Measurements from ENCODE around the gene SAFB2.

SAFB2 gene

DNA sequence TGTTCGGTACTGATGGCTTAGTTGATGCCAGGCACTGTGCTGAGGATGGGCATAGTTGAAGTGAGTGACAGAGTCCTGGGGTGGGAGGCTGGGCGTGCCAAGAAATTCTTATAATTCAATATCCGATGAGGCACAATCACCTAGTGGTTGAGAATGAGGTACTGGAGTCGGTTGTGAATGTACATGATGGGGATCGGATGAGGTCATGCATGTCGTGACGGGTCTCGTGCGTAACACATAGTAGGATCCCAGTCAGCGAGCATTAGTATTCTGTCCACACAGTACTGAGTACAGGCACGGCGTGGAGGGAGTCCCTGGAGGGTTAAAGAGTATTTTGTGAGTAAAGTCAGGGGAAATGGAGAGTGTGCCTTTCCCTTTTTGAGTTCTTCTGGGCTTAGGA, 3.1 kb upstream of the SAFB2 start:
- no peak overlapping the region for H3K27ac ChIP-seq
- TF ChIP-seq ZFX (IDR thresholded peaks at IDR 0.05): no peak
- TF ChIP-seq, protein P1, sequence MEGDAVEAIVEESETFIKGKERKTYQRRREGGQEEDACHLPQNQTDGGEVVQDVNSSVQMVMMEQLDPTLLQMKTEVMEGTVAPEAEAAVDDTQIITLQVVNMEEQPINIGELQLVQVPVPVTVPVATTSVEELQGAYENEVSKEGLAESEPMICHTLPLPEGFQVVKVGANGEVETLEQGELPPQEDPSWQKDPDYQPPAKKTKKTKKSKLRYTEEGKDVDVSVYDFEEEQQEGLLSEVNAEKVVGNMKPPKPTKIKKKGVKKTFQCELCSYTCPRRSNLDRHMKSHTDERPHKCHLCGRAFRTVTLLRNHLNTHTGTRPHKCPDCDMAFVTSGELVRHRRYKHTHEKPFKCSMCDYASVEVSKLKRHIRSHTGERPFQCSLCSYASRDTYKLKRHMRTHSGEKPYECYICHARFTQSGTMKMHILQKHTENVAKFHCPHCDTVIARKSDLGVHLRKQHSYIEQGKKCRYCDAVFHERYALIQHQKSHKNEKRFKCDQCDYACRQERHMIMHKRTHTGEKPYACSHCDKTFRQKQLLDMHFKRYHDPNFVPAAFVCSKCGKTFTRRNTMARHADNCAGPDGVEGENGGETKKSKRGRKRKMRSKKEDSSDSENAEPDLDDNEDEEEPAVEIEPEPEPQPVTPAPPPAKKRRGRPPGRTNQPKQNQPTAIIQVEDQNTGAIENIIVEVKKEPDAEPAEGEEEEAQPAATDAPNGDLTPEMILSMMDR (conservative IDR thresholded peaks at IDR 0.05): no peak

DNA sequence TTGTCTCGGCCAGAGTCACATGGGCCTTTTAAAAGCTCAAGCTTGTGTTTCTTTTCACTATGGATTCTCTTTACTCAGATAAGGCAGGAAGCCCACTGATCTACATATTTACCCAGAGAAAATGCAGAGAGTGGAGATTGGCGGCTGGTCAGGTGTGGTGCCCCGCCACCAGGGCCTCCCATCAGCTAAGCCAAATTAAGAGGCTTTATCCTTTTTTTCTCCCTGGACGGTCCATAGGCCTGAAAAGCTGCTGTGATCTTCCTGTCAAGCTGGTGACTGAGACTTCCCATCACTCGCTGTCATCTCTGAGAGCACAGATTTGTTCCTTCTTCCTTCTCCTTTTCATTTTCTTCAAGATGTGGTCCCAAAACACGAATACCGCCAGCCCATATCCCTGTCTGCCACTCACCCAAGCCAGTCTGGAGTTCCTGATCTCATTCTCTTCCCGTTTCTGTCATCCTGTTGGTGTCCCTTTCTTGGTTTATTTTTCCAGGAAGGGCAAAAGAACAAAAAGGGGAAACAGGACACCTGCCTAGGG, 2.2 kb upstream of the SAFB2 start:
- TF ChIP-seq, protein P1 (conservative IDR thresholded peaks at IDR 0.05): no peak
- TF ChIP-seq ZFX (IDR thresholded peaks at IDR 0.05): no peak
- peak overlapping the region; percentile 98 for H3K27ac ChIP-seq

DNA sequence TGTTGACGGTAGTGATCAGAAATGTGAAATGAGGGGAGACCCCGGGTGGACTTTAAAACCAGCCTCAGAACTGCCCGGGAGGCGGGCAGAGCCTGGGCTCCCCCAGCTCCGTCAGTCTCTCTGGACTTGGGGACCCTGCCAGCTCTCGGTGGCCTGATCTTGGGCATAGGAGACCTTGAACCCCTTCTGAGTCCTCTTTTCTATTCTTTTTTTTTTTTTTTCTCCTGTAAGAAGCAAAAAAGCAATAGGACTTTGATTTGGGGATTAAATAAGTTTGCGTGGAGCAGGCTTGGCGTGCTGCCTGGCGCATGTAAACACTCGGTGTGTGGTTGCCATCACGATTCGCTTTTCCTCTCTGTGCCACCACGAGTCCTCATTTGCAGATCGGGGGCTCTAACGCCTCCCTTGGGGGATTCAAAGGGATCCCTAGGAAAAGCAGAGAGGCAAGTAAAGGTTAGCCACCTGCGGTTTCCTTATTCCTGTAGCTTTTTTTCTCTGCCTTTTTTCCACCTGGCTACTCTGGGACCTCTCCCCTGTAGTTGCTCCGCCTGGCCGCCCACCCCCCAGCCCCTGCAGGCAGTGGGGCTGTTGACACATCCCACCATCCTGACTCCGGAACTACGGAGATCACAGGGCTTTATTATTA, 1.6 kb upstream of the SAFB2 start:
- TF ChIP-seq ZFX (IDR thresholded peaks at IDR 0.05): no peak
- TF ChIP-seq, protein P1 (conservative IDR thresholded peaks at IDR 0.05): no peak
- peak overlapping the region; percentile 98 for H3K27ac ChIP-seq

DNA sequence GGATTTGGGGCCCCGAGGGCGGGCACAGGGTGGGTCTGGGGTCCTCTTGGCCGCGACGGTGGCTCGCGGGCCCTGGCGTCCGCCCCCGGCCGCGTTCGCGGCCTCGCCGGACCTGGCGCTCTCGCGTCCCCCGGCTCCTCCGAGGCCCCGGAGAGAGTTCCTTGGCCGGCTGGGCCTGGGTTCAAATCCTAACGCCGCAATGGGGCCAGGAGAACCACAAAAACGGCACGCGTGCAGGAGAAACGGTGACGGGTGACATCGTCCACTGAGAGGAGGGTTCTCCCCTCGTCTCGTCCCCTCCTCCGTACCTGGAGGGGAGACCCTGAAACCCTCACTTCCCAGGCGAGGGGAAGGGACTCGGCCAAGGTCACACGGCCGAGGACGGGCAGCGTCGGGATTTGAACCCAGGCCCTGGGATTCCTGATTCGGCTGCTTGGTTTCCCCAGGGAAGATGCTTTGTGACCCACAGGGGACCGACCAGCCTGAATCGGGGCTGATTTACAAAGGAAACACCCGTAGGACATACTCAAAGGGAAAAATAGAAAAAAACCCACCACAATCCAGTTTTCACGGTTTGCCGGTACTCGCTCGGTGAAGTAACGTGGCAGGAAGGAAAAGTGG, 931 bp upstream of the SAFB2 start:
- TF ChIP-seq, protein P1 (conservative IDR thresholded peaks at IDR 0.05): no peak
- peak; percentile 81; the same call in 1 of the 2 replicates for TF ChIP-seq ZFX (IDR thresholded peaks at IDR 0.05)
- H3K27ac ChIP-seq: peak overlapping the region; percentile 98

DNA sequence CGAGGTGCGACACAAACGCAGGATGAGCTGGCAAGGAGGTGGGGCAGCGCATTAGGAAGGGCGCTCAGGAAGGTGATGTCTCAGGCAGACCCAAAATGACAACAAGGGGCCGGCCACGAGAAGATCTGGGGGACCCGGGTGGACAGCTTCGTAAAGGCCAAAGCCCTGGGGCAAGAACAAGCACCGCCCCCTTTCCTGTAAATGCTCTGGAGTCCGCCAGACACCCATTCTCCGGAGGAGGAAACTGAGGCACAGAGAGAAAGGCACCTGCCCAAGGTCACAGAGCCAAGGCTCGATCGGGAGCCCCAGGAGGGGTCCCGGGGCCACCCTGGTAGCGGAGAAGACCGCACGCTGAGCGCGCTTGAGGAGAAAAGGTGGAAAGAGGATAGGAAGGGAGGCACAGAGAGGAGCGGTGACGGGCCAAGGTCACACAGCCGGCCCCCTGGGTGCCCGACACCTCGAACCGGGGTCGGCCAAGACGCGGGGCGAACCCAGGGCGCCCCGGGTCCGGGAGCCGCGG, 571 bp downstream of the SAFB2 start:
- TF ChIP-seq, protein P1 (conservative IDR thresholded peaks at IDR 0.05): no peak
- TF ChIP-seq ZFX (IDR thresholded peaks at IDR 0.05): no peak
- H3K27ac ChIP-seq: peak overlapping the region; percentile 98

DNA sequence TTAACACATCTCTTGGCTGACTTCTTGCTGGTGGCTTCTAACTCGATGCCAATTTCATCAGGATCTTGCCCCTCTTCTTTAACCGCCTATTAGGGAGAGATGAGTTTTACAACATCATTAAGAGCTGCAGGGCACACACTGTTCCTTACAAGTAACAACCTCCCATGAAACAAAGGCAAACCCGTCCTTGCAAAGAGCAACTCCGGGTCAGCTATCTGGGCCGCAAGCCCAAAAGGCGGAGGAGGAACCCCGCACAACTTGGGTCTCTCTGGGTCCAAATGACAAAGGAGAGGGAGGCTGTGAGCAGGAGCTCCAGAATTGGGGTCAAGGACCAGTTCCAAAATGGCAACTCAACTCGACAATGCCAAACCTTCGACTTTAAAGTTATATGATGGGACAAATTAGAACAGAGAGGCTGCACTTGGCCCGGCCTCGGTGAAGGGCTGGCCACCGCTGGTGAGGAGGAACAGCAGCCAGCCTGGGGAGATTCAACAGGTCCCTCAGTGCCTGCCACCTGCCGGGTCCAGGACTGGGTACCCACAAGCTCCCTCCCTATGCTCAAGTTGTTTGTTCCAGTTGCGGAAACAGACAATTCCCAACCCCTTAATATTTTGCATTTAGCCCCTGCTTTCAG, 1.1 kb downstream of the SAFB2 start:
- H3K27ac ChIP-seq: peak overlapping the region; percentile 98
- no peak for TF ChIP-seq ZFX (IDR thresholded peaks at IDR 0.05)
- TF ChIP-seq, protein P1 (conservative IDR thresholded peaks at IDR 0.05): no peak

DNA sequence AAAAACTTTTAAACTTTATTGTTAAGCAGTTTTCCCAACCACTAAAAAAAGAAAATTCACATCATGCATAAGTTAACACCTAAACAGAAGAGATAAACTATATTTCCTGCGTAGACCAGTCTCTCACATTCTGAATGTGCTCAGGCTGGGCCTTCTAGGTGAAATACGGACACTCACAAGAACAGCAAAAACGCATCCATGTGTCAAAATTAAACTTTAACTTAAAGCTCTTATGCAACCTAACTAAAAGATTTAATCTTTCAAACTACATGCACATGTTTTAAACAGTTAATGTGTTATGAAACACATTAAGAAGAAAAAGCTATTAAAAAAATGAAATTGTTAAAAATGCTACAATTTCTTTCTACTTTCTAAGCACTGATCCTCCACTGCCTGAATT, 2.6 kb downstream of the SAFB2 start:
- H3K27ac ChIP-seq: no peak overlapping the region
- TF ChIP-seq, protein P1 (conservative IDR thresholded peaks at IDR 0.05): no peak
- TF ChIP-seq ZFX (IDR thresholded peaks at IDR 0.05): no peak

Data from C4-2B (cell line).